Muscle of leg (tissue), 11 donors: ENCODE data around the gene MAPK4. TPM values are rescaled to one million over a fixed set of nuclear protein-coding genes. Genes with fewer than 3 reads are reported as not detected.

ENCODE experiments used
- DNase-seq: peaks from one replicate; pipeline ENCODE4 v3.0.0; 2013
- H3K27ac ChIP-seq: one replicate; pipeline ENCODE4 v1.5.1; 2013; ENCODE audit warnings: mild to moderate bottlenecking, low read length, control low read depth
- H3K27me3 ChIP-seq: one replicate; pipeline ENCODE4 v1.6.1; 2013; ENCODE audit warnings: low read length; ENCODE audit not compliant: control insufficient read depth, insufficient read depth
- H3K36me3 ChIP-seq: one replicate; pipeline ENCODE4 v1.6.1; 2013; ENCODE audit warnings: low read length; ENCODE audit not compliant: control insufficient read depth, insufficient read depth
- H3K4me1 ChIP-seq: one replicate; pipeline ENCODE4 v1.6.1; 2013; ENCODE audit warnings: low read length; ENCODE audit not compliant: control insufficient read depth, insufficient read depth
- H3K4me3 ChIP-seq: one replicate; pipeline ENCODE4 v1.5.1; 2013; ENCODE audit warnings: low read length, control low read depth
- H3K9me3 ChIP-seq: replicated peaks from 2 replicates; pipeline ENCODE4 v1.6.1; 2013; ENCODE audit warnings: low read depth, low read length; ENCODE audit not compliant: control insufficient read depth
- WGBS: methylation state at CpG from one replicate; pipeline ENCODE4 v1.1.5; 2013; ENCODE audit warnings: missing lambda C conversion rate; ENCODE audit not compliant: insufficient coverage; 5-methylcytosine and 5-hydroxymethylcytosine counted together
- polyA plus RNA-seq, 8 donors: library from polyadenylated mRNA; unstranded; fragments of 120-200 nt; gene quantifications; one replicate each; pipeline versions ENCODE4 v1.2.1 to v1.2.3, GENCODE V29; 2013; ENCODE audit warnings: inconsistent platforms in 1 of 8, low replicate concordance in 1 of 8; ENCODE audit not compliant: insufficient read length in 8 of 8, insufficient read depth in 1 of 8
- total RNA-seq: library from RNA; stranded (reverse); fragments of 120-200 nt; gene quantifications from one replicate; pipeline ENCODE4 v1.2.4, GENCODE V29; 2013

MAPK4 gene
- total and polyA plus RNA-seq, 9 donors, result 4.2 to 9.6 (median 4.8) TPM

DNA sequence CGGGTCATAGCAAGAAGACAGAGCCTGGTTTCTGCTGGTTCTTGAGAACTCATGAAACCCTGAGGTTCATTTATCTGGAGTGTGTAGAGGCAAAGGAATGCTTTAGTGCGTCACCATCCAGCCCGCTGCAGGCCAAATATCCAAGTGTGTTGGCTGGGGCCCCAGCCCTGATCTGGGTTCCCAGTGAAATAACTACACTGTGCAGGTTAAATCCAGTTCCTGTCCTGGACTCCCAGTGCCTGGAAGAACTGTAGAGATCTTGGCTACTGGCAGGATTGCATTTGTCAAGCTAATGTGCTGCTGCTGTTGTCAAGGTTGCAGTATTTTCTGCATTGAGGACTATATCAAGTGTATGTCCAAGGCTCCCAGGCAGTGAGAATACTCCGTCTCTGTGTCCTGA, 89.9 kb downstream of the MAPK4 start:
- H3K4me1 ChIP-seq, result peaks cover 11% of the 10 kb centered on the region
- H3K36me3 ChIP-seq, result no peaks in the 10 kb centered on the region
- H3K9me3 ChIP-seq, result no peaks in the 10 kb centered on the region
- no peak overlapping the region for H3K4me3 ChIP-seq
- H3K27ac ChIP-seq, result no peak overlapping the region
- DNase-seq, result peak; percentile 68
- 39% methylated on average over 3 of the region's 4 CpGs for WGBS
- peaks cover 2% of the 10 kb centered on the region for H3K27me3 ChIP-seq

GRCh38 chr18:50651334-50651733, 91.4 kb downstream of the MAPK4 start:
- H3K4me3 ChIP-seq, result no peak overlapping the region
- H3K4me1 ChIP-seq, result peaks cover 13% of the 10 kb centered on the region
- H3K27me3 ChIP-seq, result peaks cover 2% of the 10 kb centered on the region
- no peak for DNase-seq
- 100% methylated on average over 2 of the region's 7 CpGs for WGBS
- no peaks in the 10 kb centered on the region for H3K9me3 ChIP-seq
- H3K36me3 ChIP-seq, result no peaks in the 10 kb centered on the region
- H3K27ac ChIP-seq, result no peak overlapping the region

DNA sequence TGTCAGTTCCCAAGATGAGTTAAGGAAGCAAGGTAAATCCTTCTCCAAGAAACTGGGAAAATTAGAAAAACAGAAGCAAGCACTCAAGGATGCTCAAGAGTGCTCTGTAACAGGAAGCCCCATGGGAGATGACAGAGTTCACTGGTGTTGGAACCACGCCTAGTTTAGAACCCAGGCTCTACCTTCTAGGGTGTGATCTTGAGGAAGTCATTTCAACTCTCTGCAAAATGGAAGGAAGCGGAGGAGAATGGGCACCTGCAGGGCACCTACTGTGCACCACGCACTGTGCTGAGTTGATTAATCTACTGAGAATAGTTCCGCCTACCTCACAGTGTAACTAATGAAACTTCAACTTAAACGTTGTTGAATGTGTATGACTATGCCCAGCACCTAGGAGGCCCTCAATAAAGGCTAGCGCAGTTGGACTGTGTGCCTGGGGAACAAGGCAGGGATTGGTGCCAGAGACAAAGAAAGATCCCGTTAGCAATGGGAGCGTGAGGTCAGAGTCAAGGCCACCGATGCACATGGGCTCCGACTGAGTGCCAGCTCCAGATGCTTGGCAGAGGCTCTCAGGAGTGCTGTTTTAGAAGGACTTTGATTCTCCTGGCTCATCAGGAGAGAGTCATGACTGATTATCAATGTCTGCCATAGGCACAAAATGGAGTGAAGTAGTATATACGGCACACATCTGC, 93.7 kb downstream of the MAPK4 start:
- 75% methylated on average over 11 of the region's 11 CpGs for WGBS
- no peak for DNase-seq
- H3K36me3 ChIP-seq, result no peaks in the 10 kb centered on the region
- H3K27ac ChIP-seq, result no peak overlapping the region
- no peaks in the 10 kb centered on the region for H3K9me3 ChIP-seq
- H3K4me1 ChIP-seq, result peaks cover 24% of the 10 kb centered on the region
- no peak overlapping the region for H3K4me3 ChIP-seq
- no peaks in the 10 kb centered on the region for H3K27me3 ChIP-seq

DNA sequence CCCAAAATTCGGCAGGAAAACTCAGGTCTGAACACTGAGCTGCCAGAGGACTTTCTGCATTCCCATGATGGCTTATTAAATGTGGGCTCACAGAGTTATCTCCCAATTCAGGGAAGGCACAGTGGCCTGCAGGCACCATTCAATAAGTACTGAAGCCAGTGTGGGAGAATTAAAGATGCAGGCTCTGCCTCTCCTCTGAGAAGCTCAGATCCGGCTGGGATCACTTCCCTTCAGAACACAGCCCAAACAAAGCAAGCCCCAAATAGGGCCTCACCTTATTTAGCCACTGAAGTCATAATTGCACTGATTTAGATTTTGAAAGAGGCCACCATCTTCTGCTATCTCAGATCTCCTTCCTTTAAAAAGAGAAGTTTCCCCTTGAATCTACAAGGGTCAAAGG, 94.3 kb downstream of the MAPK4 start:
- DNase-seq, result no peak
- Histone ChIP-seq H3K36me3 (no peaks in the 10 kb centered on the region), H3K4me3 (no peak overlapping the region), H3K4me1 (peaks cover 28% of the 10 kb centered on the region), H3K27me3 (no peaks in the 10 kb centered on the region), H3K27ac (no peak overlapping the region), H3K9me3 (no peaks in the 10 kb centered on the region)
- 75% methylated on average over 1 of the region's 2 CpGs for WGBS

GRCh38 chr18:50654658-50655550, 95.0 kb downstream of the MAPK4 start:
- H3K27me3 ChIP-seq, result no peaks in the 10 kb centered on the region
- H3K9me3 ChIP-seq, result no peaks in the 10 kb centered on the region
- DNase-seq, result no peak
- no peaks in the 10 kb centered on the region for H3K36me3 ChIP-seq
- H3K27ac ChIP-seq, result no peak overlapping the region
- H3K4me3 ChIP-seq, result no peak overlapping the region
- WGBS, result 59% methylated on average over 11 of the region's 17 CpGs
- peaks cover 32% of the 10 kb centered on the region for H3K4me1 ChIP-seq

GRCh38 chr18:50656396-50656795, 96.5 kb downstream of the MAPK4 start:
- Histone ChIP-seq H3K4me3 (no peak overlapping the region), H3K36me3 (no peaks in the 10 kb centered on the region), H3K9me3 (no peaks in the 10 kb centered on the region), H3K27ac (no peak overlapping the region), H3K4me1 (peaks cover 30% of the 10 kb centered on the region), H3K27me3 (no peaks in the 10 kb centered on the region)
- no peak for DNase-seq
- WGBS, result no CpG with 5 or more reads among the region's 2 CpGs

DNA sequence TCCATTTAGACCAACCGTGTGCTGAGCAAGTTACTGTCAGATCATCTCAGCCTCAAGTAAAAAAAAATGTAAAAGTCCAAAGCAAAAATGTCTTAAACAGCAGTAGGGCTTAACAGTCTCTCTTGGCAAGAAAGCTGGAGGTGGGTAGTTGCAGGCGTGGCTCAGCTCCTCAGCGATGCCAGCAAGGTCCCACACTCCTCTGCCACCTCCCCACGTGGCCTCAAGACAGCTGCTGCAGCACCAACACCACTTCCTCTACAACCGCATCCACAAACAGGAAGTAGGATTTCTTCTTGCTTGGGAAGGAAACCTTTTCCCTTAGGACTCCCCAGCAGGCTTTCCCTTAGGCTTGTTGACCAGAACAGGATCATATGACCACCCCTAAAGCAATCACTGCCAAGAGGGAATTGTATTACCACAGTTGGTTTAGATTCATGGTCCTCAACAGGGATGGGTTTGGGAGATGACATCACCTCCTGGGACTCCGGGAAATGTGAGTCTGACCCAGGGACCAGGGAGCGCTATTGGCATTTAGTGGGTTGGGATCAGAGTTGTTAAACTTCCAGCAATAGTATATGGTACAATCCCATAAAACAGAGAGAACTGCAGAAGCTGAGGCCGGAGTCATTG, 97.1 kb downstream of the MAPK4 start:
- Histone ChIP-seq H3K9me3 (peaks cover 2% of the 10 kb centered on the region), H3K4me3 (no peak overlapping the region), H3K36me3 (no peaks in the 10 kb centered on the region), H3K27me3 (no peaks in the 10 kb centered on the region), H3K4me1 (peaks cover 30% of the 10 kb centered on the region), H3K27ac (peak overlapping the region; percentile 44)
- DNase-seq, result peak; percentile 47
- 83% methylated on average over 1 of the region's 8 CpGs for WGBS

DNA sequence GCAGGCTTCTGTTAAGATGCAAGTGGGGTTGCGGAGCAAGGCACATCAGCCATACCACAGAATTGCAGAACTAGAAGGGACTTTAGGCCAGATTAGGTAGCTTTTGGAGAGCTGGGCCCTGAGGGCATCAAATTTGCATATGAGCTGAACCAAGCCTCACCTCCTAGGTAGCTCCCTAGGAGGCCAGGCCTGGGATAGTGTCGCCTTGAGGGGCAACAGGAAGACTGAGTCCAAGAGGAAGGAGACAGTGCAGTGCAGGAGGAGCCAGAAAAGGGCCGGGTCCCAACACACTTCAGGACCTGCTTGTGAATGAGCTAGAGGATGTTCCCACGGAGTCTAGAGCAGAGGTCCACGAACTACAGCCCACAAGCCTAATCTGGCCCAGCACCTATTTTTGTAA, 98.7 kb downstream of the MAPK4 start:
- peak overlapping the region; percentile 3 for H3K27ac ChIP-seq
- no peak overlapping the region for H3K4me3 ChIP-seq

GRCh38 chr18:50659091-50660003, 99.5 kb downstream of the MAPK4 start:
- H3K36me3 ChIP-seq, result no peaks in the 10 kb centered on the region
- peak; percentile 22 for DNase-seq
- no peak overlapping the region for H3K4me3 ChIP-seq
- 59% methylated on average over 11 of the region's 13 CpGs for WGBS
- no peaks in the 10 kb centered on the region for H3K27me3 ChIP-seq
- H3K9me3 ChIP-seq, result peaks cover 6% of the 10 kb centered on the region
- peaks cover 34% of the 10 kb centered on the region for H3K4me1 ChIP-seq
- peak overlapping the region; percentile 3 for H3K27ac ChIP-seq

More for the DNA sequence above, 98.7 kb downstream of the MAPK4 start:
- Histone ChIP-seq H3K4me1 (peaks cover 34% of the 10 kb centered on the region), H3K36me3 (no peaks in the 10 kb centered on the region), H3K27me3 (no peaks in the 10 kb centered on the region), H3K9me3 (peaks cover 6% of the 10 kb centered on the region)
- 90% methylated on average over 2 of the region's 5 CpGs for WGBS
- no peak for DNase-seq
